Stimulated activated CD4-positive, alpha-beta T cell treated with anti-CD3 and anti-CD28 coated beads, TNF-alpha, amount 100 ng/mL, for 1 hour (primary cell): ENCODE measurements around the gene MGAM2.

ENCODE experiments used
- DNase-seq, 3 donors: peaks; one replicate each; pipeline ENCODE4 v3.0.0-alpha.2; 2020; ENCODE audit warnings: low read depth in 3 of 3, low spot score in 1 of 3

The MGAM2 gene

DNA sequence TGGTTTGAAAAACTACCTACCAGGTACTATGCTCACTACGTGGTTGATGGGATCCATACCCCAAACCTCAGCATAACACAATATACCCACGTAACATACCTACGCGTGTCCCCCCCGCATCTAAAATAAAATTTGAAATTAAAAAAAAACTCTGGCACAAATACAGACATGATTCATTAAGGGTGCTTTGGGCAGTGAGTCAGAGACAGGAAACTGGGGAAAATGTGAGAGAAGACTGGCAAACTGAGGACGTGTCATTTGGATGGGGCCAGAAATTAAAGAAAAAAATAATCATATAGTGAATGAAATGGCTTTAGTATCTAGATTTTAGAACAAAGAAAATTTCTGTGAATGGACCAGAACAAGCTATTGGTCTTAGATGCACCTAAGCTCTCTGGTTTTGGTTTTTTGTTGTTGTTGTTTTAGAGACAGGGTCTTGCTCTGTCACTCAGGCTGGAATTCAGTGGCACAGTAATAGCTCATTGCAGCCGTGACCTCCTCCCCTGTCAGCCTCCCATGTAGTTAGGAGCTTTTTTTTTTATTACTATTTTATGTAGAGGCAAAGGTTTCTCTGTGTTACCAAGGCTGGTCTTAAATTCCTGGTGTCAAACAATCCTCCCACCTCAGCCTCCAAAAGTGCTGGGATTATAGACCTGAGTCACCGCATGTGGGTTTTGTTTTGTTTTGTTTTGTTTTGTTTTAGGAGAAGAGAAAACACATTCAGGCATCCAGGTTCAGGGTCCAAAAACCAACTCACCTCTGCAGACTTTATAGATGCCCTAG lies 152.3 kb downstream of the MGAM2 start:
- DNase-seq, result no peak
